Activated T-cell treated with anti-CD3 and anti-CD28 coated beads for 4 hours (primary cell): ENCODE data around the gene EFCAB3.
"Not testable (repeated sequence)": the region's sequence is repeated elsewhere in the genome, so short reads cannot be mapped to it uniquely, and the experiment has no call there.

Source experiments
- DNase-seq: peaks from one replicate; pipeline ENCODE4 v3.0.0-alpha.2; 2020

EFCAB3 gene

GRCh38 chr17:62380253-62380652 lies at the start of gene EFCAB3:
TSS of gene EFCAB3 (plus strand) at chr17:62380553. CDS start at chr17:62382980, 2,427 bp downstream.
- DNase-seq: no peak

- no peak for DNase-seq
These were observed 43.8 kb upstream of the EFCAB3 start for GRCh38 chr17:62336527-62336926.

GRCh38 chr17:62343764-62344270 lies 36.5 kb upstream of the EFCAB3 start:
- no peak for DNase-seq

GRCh38 chr17:62351176-62351575 lies 29.2 kb upstream of the EFCAB3 start:
- DNase-seq: no peak

GRCh38 chr17:62366191-62366590 lies 14.2 kb upstream of the EFCAB3 start:
- no peak for DNase-seq

GRCh38 chr17:62381561-62381960 lies 1.2 kb downstream of the EFCAB3 start:
- no peak for DNase-seq

GRCh38 chr17:62388856-62389255 lies 8.5 kb downstream of the EFCAB3 start:
- no peak for DNase-seq

GRCh38 chr17:62392908-62393307 lies 12.6 kb downstream of the EFCAB3 start:
- no peak for DNase-seq

- no peak for DNase-seq
These were observed 18.5 kb downstream of the EFCAB3 start for GRCh38 chr17:62398891-62399290.

GRCh38 chr17:62405451-62405850 lies 25.1 kb downstream of the EFCAB3 start:
- no peak for DNase-seq

GRCh38 chr17:62413090-62413489 lies 32.7 kb downstream of the EFCAB3 start:
- not testable (repeated sequence) for DNase-seq

- DNase-seq: peak; percentile 73
These were observed 43.5 kb downstream of the EFCAB3 start, which contains the start of gene METTL2A for GRCh38 chr17:62423647-62424461. TSS of gene METTL2A (plus strand) at chr17:62423897. CDS start at chr17:62423903, 6 bp downstream.

GRCh38 chr17:62426214-62426613 lies 45.9 kb downstream of the EFCAB3 start:
- DNase-seq: not testable (repeated sequence)

GRCh38 chr17:62435251-62435650 lies 54.9 kb downstream of the EFCAB3 start:
- DNase-seq: not testable (repeated sequence)

GRCh38 chr17:62441181-62441580 lies 60.8 kb downstream of the EFCAB3 start:
- not testable (repeated sequence) for DNase-seq

- no peak for DNase-seq
These were observed 63.7 kb downstream of the EFCAB3 start for GRCh38 chr17:62444063-62444462.

- DNase-seq: not testable (repeated sequence)
These were observed 65.4 kb downstream of the EFCAB3 start for GRCh38 chr17:62445791-62446190.

GRCh38 chr17:62452195-62452594 lies 71.8 kb downstream of the EFCAB3 start:
- DNase-seq: not testable (repeated sequence)

- DNase-seq: not testable (repeated sequence)
These were observed 72.7 kb downstream of the EFCAB3 start for GRCh38 chr17:62453041-62453440.

GRCh38 chr17:62453656-62454055 lies 73.3 kb downstream of the EFCAB3 start:
- not testable (repeated sequence) for DNase-seq

- DNase-seq: not testable (repeated sequence)
These were observed 73.8 kb downstream of the EFCAB3 start for GRCh38 chr17:62454111-62454510.

GRCh38 chr17:62456016-62456415 lies 75.7 kb downstream of the EFCAB3 start:
- no peak for DNase-seq

GRCh38 chr17:62458483-62458882 lies 78.1 kb downstream of the EFCAB3 start:
- not testable (repeated sequence) for DNase-seq

- DNase-seq: not testable (repeated sequence)
These were observed 84.1 kb downstream of the EFCAB3 start for GRCh38 chr17:62464422-62464821.
